ENCODE data around the gene DAGLB. TPM values are rescaled to one million over a fixed set of nuclear protein-coding genes. Genes with fewer than 3 reads are reported as not detected.

The DAGLB gene
- polyA plus RNA-seq, 1 donor (not counting 4 experiments of a cell fraction or from before 2014, with no cell fraction given), result 15.5 TPM

DNA sequence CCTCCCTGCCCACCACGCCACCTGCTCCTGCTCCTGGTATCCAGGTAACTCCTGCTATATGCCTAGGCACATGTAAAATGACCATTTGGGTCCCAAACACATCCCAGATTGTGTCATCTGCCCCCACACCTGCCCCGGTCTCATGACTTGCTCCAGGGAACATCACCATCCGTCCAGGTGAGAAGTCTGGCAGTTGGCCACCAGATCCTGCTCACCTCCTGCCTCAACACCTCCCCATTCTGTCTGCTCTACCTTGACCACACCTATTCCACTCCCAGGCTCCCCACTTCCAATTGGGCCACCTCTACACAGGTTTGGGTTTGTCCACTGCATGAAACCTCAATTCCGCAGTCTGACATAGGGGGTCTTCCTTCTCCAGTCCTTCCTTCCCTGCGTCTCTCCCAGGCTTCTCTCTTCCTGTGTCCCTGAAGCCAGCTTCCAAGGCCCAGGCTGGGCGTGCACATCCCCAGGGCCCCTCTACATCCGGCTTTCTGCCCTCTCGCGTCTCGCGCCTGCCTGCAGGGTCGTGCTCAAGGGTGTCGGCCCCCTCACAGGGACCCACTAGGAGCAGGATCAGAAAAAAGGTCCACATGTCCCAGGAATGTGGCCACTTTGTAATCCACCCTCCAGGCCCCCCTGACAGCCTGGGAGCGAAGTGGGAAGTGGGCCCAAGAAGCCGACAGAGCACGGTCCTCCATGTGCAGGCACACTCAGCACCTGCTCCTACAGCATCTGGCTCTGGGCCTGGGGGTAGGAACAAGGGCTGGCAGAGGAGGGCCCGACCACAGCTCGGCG, 49.3 kb upstream of the DAGLB start:
- Histone ChIP-seq H3K9me1 (ENCODE audit: control insufficient read depth, extremely low read depth, insufficient read depth, low read length) (no peaks in the 10 kb centered on the region), H3K9me3 (ENCODE audit: control insufficient read depth, low read depth, low read length) (no peaks in the 10 kb centered on the region), H2AFZ (ENCODE audit: control insufficient read depth, low read length) (no peak overlapping the region), H3K4me3 (ENCODE audit: control insufficient read depth in 2 of 3, extremely low read depth in 1 of 3, insufficient read depth in 2 of 3, low read depth in 1 of 3, low read length in 3 of 3) (no peak overlapping the region), H3K36me3 (ENCODE audit: control insufficient read depth in 2 of 2, extremely low read depth in 1 of 2, insufficient read depth in 2 of 2, low read length in 2 of 2) (no peaks in the 10 kb centered on the region), H4K20me1 (ENCODE audit: control insufficient read depth, extremely low read depth, insufficient read depth, low read length) (no peaks in the 10 kb centered on the region), H3K79me2 (ENCODE audit: control insufficient read depth, insufficient read depth, low read length) (no peaks in the 10 kb centered on the region), H3K9ac (ENCODE audit: control insufficient read depth, extremely low read depth, insufficient read depth, low read length) (no peak overlapping the region), H3K27me3 (ENCODE audit: control insufficient read depth, extremely low read depth, insufficient read depth, low read length) (no peaks in the 10 kb centered on the region), H3K27ac (ENCODE audit: control insufficient read depth, insufficient read depth, low read length) (no peak overlapping the region), H3K4me2 (ENCODE audit: control insufficient read depth, extremely low read depth, insufficient read depth, low read depth, low read length) (no peak overlapping the region), H3K4me1 (ENCODE audit: control insufficient read depth, extremely low read depth, insufficient read depth, low read length) (peaks cover 4% of the 10 kb centered on the region)
- dilution Hi-C loops (cut with MboI; ENCODE audit: extremely low pct_ligation_motif_present, low sequenced_read_pairs), result no loop called here
- DNase-seq (ENCODE audit: low read depth, low spot score) (no peak), FAIRE-seq (no peak)
- TF ChIP-seq, protein P1, sequence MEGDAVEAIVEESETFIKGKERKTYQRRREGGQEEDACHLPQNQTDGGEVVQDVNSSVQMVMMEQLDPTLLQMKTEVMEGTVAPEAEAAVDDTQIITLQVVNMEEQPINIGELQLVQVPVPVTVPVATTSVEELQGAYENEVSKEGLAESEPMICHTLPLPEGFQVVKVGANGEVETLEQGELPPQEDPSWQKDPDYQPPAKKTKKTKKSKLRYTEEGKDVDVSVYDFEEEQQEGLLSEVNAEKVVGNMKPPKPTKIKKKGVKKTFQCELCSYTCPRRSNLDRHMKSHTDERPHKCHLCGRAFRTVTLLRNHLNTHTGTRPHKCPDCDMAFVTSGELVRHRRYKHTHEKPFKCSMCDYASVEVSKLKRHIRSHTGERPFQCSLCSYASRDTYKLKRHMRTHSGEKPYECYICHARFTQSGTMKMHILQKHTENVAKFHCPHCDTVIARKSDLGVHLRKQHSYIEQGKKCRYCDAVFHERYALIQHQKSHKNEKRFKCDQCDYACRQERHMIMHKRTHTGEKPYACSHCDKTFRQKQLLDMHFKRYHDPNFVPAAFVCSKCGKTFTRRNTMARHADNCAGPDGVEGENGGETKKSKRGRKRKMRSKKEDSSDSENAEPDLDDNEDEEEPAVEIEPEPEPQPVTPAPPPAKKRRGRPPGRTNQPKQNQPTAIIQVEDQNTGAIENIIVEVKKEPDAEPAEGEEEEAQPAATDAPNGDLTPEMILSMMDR (optimal IDR thresholded peaks at IDR 0.05 in 1 of 3, IDR thresholded peaks at IDR 0.05 in 1 of 3, conservative IDR thresholded peaks at IDR 0.05 in 1 of 3; ENCODE audit: extremely low read depth in 1 of 3, insufficient read depth in 2 of 3, low read length in 3 of 3), result no peak
- TF ChIP-seq EZH2 (IDR thresholded peaks at IDR 0.05; ENCODE audit: low read length), result no peak

DNA sequence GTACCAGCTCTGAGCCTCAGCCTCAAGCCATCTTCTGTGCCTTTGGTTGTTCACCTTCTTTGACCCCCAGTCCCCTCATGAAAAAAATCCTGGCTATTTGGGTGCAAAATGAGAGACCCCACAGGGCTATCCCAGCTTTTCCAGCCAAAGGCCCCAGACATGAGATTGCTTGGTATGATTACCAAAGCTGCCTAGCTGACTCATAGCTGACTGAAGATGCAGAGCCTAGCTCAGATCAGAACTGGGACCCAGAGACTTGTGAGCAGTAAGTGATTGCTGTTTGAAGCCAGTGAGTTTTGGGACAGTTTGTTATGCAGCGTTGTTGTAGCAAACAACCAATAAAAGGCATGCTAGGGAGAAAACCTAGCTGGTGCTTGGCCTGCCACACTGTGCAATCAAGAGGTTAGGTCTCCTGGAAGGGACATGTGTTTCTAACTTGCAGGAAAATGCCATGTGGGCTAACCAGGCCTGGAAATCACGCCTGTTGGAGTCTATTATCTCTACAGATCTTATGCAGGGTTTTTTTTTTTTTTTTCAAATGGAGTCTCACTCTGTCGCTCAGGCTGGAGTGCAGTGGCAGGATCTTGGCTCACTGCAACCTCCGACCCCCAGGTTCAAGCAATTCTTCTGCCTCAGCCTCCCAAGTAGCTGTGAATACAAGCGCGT, 48.0 kb upstream of the DAGLB start:
- dilution Hi-C loops (cut with MboI; ENCODE audit: extremely low pct_ligation_motif_present, low sequenced_read_pairs), result no loop called here
- Histone ChIP-seq H3K36me3 (ENCODE audit: control insufficient read depth in 2 of 2, extremely low read depth in 1 of 2, insufficient read depth in 2 of 2, low read length in 2 of 2) (no peaks in the 10 kb centered on the region), H3K4me1 (ENCODE audit: control insufficient read depth, extremely low read depth, insufficient read depth, low read length) (peaks cover 4% of the 10 kb centered on the region), H2AFZ (ENCODE audit: control insufficient read depth, low read length) (no peak overlapping the region), H3K27ac (ENCODE audit: control insufficient read depth, insufficient read depth, low read length) (no peak overlapping the region), H3K9ac (ENCODE audit: control insufficient read depth, extremely low read depth, insufficient read depth, low read length) (no peak overlapping the region), H3K4me2 (ENCODE audit: control insufficient read depth, extremely low read depth, insufficient read depth, low read depth, low read length) (no peak overlapping the region), H4K20me1 (ENCODE audit: control insufficient read depth, extremely low read depth, insufficient read depth, low read length) (no peaks in the 10 kb centered on the region), H3K9me3 (ENCODE audit: control insufficient read depth, low read depth, low read length) (no peaks in the 10 kb centered on the region), H3K79me2 (ENCODE audit: control insufficient read depth, insufficient read depth, low read length) (no peaks in the 10 kb centered on the region), H3K9me1 (ENCODE audit: control insufficient read depth, extremely low read depth, insufficient read depth, low read length) (no peaks in the 10 kb centered on the region), H3K27me3 (ENCODE audit: control insufficient read depth, extremely low read depth, insufficient read depth, low read length) (no peaks in the 10 kb centered on the region), H3K4me3 (ENCODE audit: control insufficient read depth in 2 of 3, extremely low read depth in 1 of 3, insufficient read depth in 2 of 3, low read depth in 1 of 3, low read length in 3 of 3) (no peak overlapping the region)
- TF ChIP-seq, protein P1 (optimal IDR thresholded peaks at IDR 0.05 in 1 of 3, IDR thresholded peaks at IDR 0.05 in 1 of 3, conservative IDR thresholded peaks at IDR 0.05 in 1 of 3; ENCODE audit: extremely low read depth in 1 of 3, insufficient read depth in 2 of 3, low read length in 3 of 3), result no peak
- no peak for TF ChIP-seq EZH2 (IDR thresholded peaks at IDR 0.05; ENCODE audit: low read length)
- FAIRE-seq (no peak), DNase-seq (ENCODE audit: low read depth, low spot score) (no peak)
